HCT116 (cell line): ENCODE measurements around the gene RPL38. TPM values are rescaled to one million over a fixed set of nuclear protein-coding genes. Genes with fewer than 3 reads are reported as not detected.

Source experiments
- ATAC-seq: fragments of 200-7000 bp; cut with Tn5 transposase; 2 replicates; pipeline ENCODE4 v1.9.1; 2020; ENCODE audit warnings: mild to moderate bottlenecking, moderate library complexity
- BruUV-seq: library from RNA; stranded (reverse); fragments of 400-500 nt; replicated peaks from 2 replicates; lab custom pipeline; 2021; lab: Mats Ljungman, UMichigan
- CTCF ChIA-PET: fragments of 300-600 bp; sonication (Branson Sonifier 250); formaldehyde crosslinking; loops from one replicate; lab custom pipeline; 2021; ENCODE audit warnings: antibody characterized with exemption; lab: Charles Lee
- POLR2A ChIA-PET: fragments of 300-600, 350-600 bp; sonication (Branson Sonifier 250); formaldehyde crosslinking; loops from one replicate; lab custom pipeline; 2021; ENCODE audit warnings: antibody characterized with exemption; lab: Charles Lee
- RAD21 ChIA-PET, 2 experiments: fragments of 300-600 bp; sonication (Branson Sonifier 250); formaldehyde crosslinking; loops; one replicate each; lab custom pipeline; 2023; ENCODE audit warnings: low total read pairs in 2 of 2; ENCODE audit not compliant: uncharacterized antibody in 2 of 2, unreplicated experiment in 2 of 2, low non-redundant PET in 1 of 2; lab: Charles Lee
- DNase-seq: peaks from one replicate; pipeline ENCODE4 v3.0.0-alpha.2; 2010; ENCODE audit warnings: low read depth, low spot score
- H2AFZ ChIP-seq: fragments of 200-600 bp; shearing (Covaris generic), sonication (generic); 2 replicates; pipeline ENCODE4 v1.6.1; 2017; ENCODE audit warnings: low read depth, mixed run types, mixed read lengths, antibody characterized with exemption, low read length; ENCODE audit not compliant: poor library complexity, severe bottlenecking
- H3K27ac ChIP-seq: 2 replicates; pipeline ENCODE4 v1.5.1; 2012; ENCODE audit warnings: low read depth, low read length
- H3K27me3 ChIP-seq: fragments of 200-600 bp; sonication (generic); 2 replicates; pipeline ENCODE4 v1.6.1; 2016; ENCODE audit warnings: mixed run types, low read length, mixed read lengths; ENCODE audit not compliant: insufficient read depth
- H3K36me3 ChIP-seq, 2 experiments: fragments of 200-500 bp in 1 of 2; fragments of 200-600 bp in 1 of 2; sonication (Bioruptor generic) in 1 of 2; sonication (generic) in 1 of 2; 2 replicates each; pipeline versions ENCODE4 v1.5.1 to v1.6.1; 2014 to 2016; ENCODE audit warnings: low read length in 2 of 2, inconsistent platforms in 1 of 2, mixed read lengths in 1 of 2, mixed run types in 1 of 2; ENCODE audit not compliant: insufficient read depth in 2 of 2, control insufficient read depth in 1 of 2
- H3K4me1 ChIP-seq, 2 experiments: fragments of 200-600 bp in 1 of 2; sonication (generic) in 1 of 2; 2 replicates each; pipeline versions ENCODE4 v1.5.1 to v1.6.1; 2012 to 2017; ENCODE audit warnings: low read length in 2 of 2, inconsistent platforms in 1 of 2, mild to moderate bottlenecking in 1 of 2, mixed read lengths in 1 of 2, mixed run types in 1 of 2, moderate library complexity in 1 of 2; ENCODE audit not compliant: insufficient read depth in 2 of 2, control insufficient read depth in 1 of 2
- H3K4me2 ChIP-seq: fragments of 200-600 bp; sonication (generic); 2 replicates; pipeline ENCODE4 v1.6.1; 2017; ENCODE audit warnings: mixed run types, low read length, mixed read lengths
- H3K4me3 ChIP-seq, 2 experiments: fragments of 200-600 bp in 1 of 2; sonication (generic) in 1 of 2; replicated peaks in 1 of 2; 2 replicates each; pipeline ENCODE4 v1.5.1; 2011 to 2016; ENCODE audit warnings: low read length in 2 of 2, control low read depth in 1 of 2, low read depth in 1 of 2, mild to moderate bottlenecking in 1 of 2, mixed read lengths in 1 of 2, mixed run types in 1 of 2
- H3K79me2 ChIP-seq: fragments of 200-600 bp; sonication (generic); 2 replicates; pipeline ENCODE4 v1.6.1; 2017; ENCODE audit warnings: mild to moderate bottlenecking, mixed run types, low read length, moderate library complexity, mixed read lengths; ENCODE audit not compliant: insufficient read depth
- H3K9ac ChIP-seq: fragments of 200-600 bp; sonication (generic); 2 replicates; pipeline ENCODE4 v1.6.1; 2016; ENCODE audit warnings: low read length, mixed read lengths
- H3K9me2 ChIP-seq: fragments of 200-600 bp; sonication (generic), shearing (Covaris generic); 2 replicates; pipeline ENCODE4 v1.6.1; 2017; ENCODE audit warnings: mixed run types, mild to moderate bottlenecking, moderate library complexity; ENCODE audit not compliant: insufficient read depth
- H3K9me3 ChIP-seq, 2 experiments: fragments of 200-500 bp in 1 of 2; fragments of 200-600 bp in 1 of 2; sonication (Bioruptor generic) in 1 of 2; sonication (generic) in 1 of 2; 2 replicates each; pipeline ENCODE4 v1.6.1; 2014 to 2017; ENCODE audit warnings: low read length in 2 of 2, mixed read lengths in 2 of 2, inconsistent platforms in 1 of 2, low read depth in 1 of 2, mild to moderate bottlenecking in 1 of 2, mixed run types in 1 of 2, moderate library complexity in 1 of 2; ENCODE audit not compliant: control insufficient read depth in 1 of 2, insufficient read depth in 1 of 2
- H4K20me1 ChIP-seq: fragments of 200-600 bp; sonication (generic), shearing (Covaris generic); 2 replicates; pipeline ENCODE4 v1.6.1; 2017; ENCODE audit warnings: mixed run types, mild to moderate bottlenecking, moderate library complexity; ENCODE audit not compliant: insufficient read depth
- CBX3 ChIP-seq: IDR thresholded peaks from 2 replicates; pipeline ENCODE4 v1.6.1; 2012; ENCODE audit warnings: low read depth
- CEBPB ChIP-seq: IDR thresholded peaks from 2 replicates; pipeline ENCODE4 v1.6.1; 2012; ENCODE audit warnings: low read depth
- EGR1 ChIP-seq: IDR thresholded peaks from 2 replicates; pipeline ENCODE4 v1.6.1; 2012; ENCODE audit warnings: low read depth
- ELF1 ChIP-seq: IDR thresholded peaks from 2 replicates; pipeline ENCODE4 v1.6.1; 2012; ENCODE audit warnings: low read depth, borderline replicate concordance
- EZH2phosphoT487 ChIP-seq: fragments of 200-600 bp; IDR thresholded peaks from 2 replicates; pipeline ENCODE4 v1.6.1; 2018; ENCODE audit warnings: antibody characterized with exemption, borderline replicate concordance
- JUND ChIP-seq: IDR thresholded peaks from 2 replicates; pipeline ENCODE4 v1.6.1; 2012
- POLR2A ChIP-seq: IDR thresholded peaks from 2 replicates; pipeline ENCODE4 v1.7.0; 2011; ENCODE audit warnings: borderline replicate concordance; ENCODE audit not compliant: insufficient read depth, insufficient read length; ENCODE audit errors: extremely low read depth
- POLR2AphosphoS5 ChIP-seq: IDR thresholded peaks from 2 replicates; pipeline ENCODE4 v1.6.1; 2011; ENCODE audit warnings: mild to moderate bottlenecking, low read depth, low read length, moderate library complexity
- REST ChIP-seq: IDR thresholded peaks from 2 replicates; pipeline ENCODE4 v1.6.1; 2012; ENCODE audit warnings: low read depth
- SIN3A ChIP-seq: IDR thresholded peaks from 2 replicates; pipeline ENCODE4 v1.6.1; 2012; ENCODE audit warnings: low read depth
- SRF ChIP-seq: IDR thresholded peaks from 2 replicates; pipeline ENCODE4 v1.6.1; 2012; ENCODE audit warnings: low read depth
- YY1 ChIP-seq: IDR thresholded peaks from 2 replicates; pipeline ENCODE4 v1.6.1; 2011; ENCODE audit warnings: low read length, low read depth, moderate library complexity, mild to moderate bottlenecking; ENCODE audit not compliant: insufficient replicate concordance; ENCODE audit errors: extremely low read depth
- ZBTB33 ChIP-seq: IDR thresholded peaks from 2 replicates; pipeline ENCODE4 v1.6.1; 2011; ENCODE audit warnings: mild to moderate bottlenecking, low read length, moderate library complexity; ENCODE audit not compliant: insufficient replicate concordance; ENCODE audit errors: extremely low read depth
- ZFX ChIP-seq: fragments of 450-650 bp; IDR thresholded peaks from 2 replicates; pipeline ENCODE4 v1.6.1; 2017
- intact Hi-C: fragments of 100-400 bp; cut with micrococcal nuclease; formaldehyde crosslinking; loops from 2 replicates; pipeline ENCODE4 v1.10.0; 2022
- total RNA-seq: library from RNA; stranded (reverse); gene quantifications from one replicate; pipeline ENCODE4 v1.2.1, GENCODE V29; 2021; ENCODE audit not compliant: unreplicated experiment
- TF ChIP-seq, protein P1 (sequence below): IDR thresholded peaks from 2 replicates; pipeline ENCODE4 v1.6.1; 2012
- TF ChIP-seq, protein P2 (sequence below): IDR thresholded peaks from 2 replicates; pipeline ENCODE4 v1.6.1; 2012

RPL38 gene
- total RNA-seq, 1 experiment from 2014 or later, result 1,628 TPM

GRCh38 chr17:74170924-74171323 lies 32.6 kb upstream of the RPL38 start:
- no peaks in the 10 kb centered on the region for H3K36me3 ChIP-seq
- H3K27me3 ChIP-seq, result peaks cover 24% of the 10 kb centered on the region
- CTCF ChIA-PET, result no interaction called here
- no peak overlapping the region for H3K4me2 ChIP-seq
- H3K4me1 ChIP-seq, result no peaks in the 10 kb centered on the region
- no peak for ATAC-seq
- no peak for TF ChIP-seq ZBTB33
- no peak for TF ChIP-seq EGR1
- TF ChIP-seq CEBPB, result no peak
- no peak for TF ChIP-seq POLR2A
- TF ChIP-seq EZH2phosphoT487, result no peak
- TF ChIP-seq CBX3, result no peak
- no peak for TF ChIP-seq SIN3A
- TF ChIP-seq YY1, result no peak
- no peak for TF ChIP-seq ZFX
- no peak for TF ChIP-seq REST
- no peak for TF ChIP-seq SRF
- TF ChIP-seq ELF1, result no peak
- TF ChIP-seq, protein P1, sequence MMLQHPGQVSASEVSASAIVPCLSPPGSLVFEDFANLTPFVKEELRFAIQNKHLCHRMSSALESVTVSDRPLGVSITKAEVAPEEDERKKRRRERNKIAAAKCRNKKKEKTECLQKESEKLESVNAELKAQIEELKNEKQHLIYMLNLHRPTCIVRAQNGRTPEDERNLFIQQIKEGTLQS, result no peak
- no peak for TF ChIP-seq POLR2AphosphoS5
- TF ChIP-seq, protein P2, sequence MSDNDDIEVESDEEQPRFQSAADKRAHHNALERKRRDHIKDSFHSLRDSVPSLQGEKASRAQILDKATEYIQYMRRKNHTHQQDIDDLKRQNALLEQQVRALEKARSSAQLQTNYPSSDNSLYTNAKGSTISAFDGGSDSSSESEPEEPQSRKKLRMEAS, result no peak
- TF ChIP-seq JUND, result no peak
- H3K4me3 ChIP-seq, result no peak overlapping the region
- no peaks in the 10 kb centered on the region for H3K79me2 ChIP-seq
- no peak overlapping the region for H3K9ac ChIP-seq
- no peak for DNase-seq
- H3K27ac ChIP-seq, result no peak overlapping the region
- RAD21 ChIA-PET, result no interaction called here
- intact Hi-C loops, result loop anchor here (10.0 kb wide), 1 partner anchor 916 kb away; no protein-coding TSS in a partner anchor
- POLR2A ChIA-PET, result no interaction called here
- H3K9me3 ChIP-seq, result no peaks in the 10 kb centered on the region
- no peak overlapping the region for H2AFZ ChIP-seq
- H3K9me2 ChIP-seq, result no peaks in the 10 kb centered on the region
- no peaks in the 10 kb centered on the region for H4K20me1 ChIP-seq
- BruUV-seq, result no TSS peak
